ENCODE results near the gene PPP2R3A. TPM values are rescaled to one million over a fixed set of nuclear protein-coding genes. Genes with fewer than 3 reads are reported as not detected.
"Not testable (repeated sequence)": the region's sequence is repeated elsewhere in the genome, so short reads cannot be mapped to it uniquely, and the experiment has no call there.

The PPP2R3A gene
- total and polyA plus RNA-seq, 5 experiments from 2014 or later: 0.35 to 1.1 (median 0.56) TPM

GRCh38 chr3:135935171-135935570 is 30.4 kb upstream of the PPP2R3A start:
- POLR2A ChIA-PET, DNase-seq, H3K27ac Mint-ChIP-seq, H3K27me3 Mint-ChIP-seq, H3K4me1 Mint-ChIP-seq, ATAC-seq, H3K4me3 Mint-ChIP-seq: not testable (repeated sequence)
- peaks cover 6 to 42% (median 13%) of the 10 kb centered on the region in 9 donors for H3K9me3 Mint-ChIP-seq
- peaks cover 0 to 18% (median 0%) of the 10 kb centered on the region in 3 donors for H3K36me3 Mint-ChIP-seq

GRCh38 chr3:135937766-135938165 is 27.8 kb upstream of the PPP2R3A start:
- H3K4me1 Mint-ChIP-seq, ATAC-seq, POLR2A ChIA-PET, H3K4me3 Mint-ChIP-seq, DNase-seq, H3K27ac Mint-ChIP-seq: not testable (repeated sequence)
- peaks cover 0 to 21% (median 0%) of the 10 kb centered on the region in 3 donors for H3K36me3 Mint-ChIP-seq
- peaks cover 6 to 44% (median 15%) of the 10 kb centered on the region in 9 donors for H3K9me3 Mint-ChIP-seq
- H3K27me3 Mint-ChIP-seq: peaks cover 0 to 16% (median 3%) of the 10 kb centered on the region in 5 donors

- no peak overlapping the region for H3K4me3 Mint-ChIP-seq
- H3K27me3 Mint-ChIP-seq: peaks cover 6 to 42% (median 16%) of the 10 kb centered on the region in 5 donors
- H3K4me1 Mint-ChIP-seq: no peaks in the 10 kb centered on the region
- DNase-seq (no peak), ATAC-seq (no peak)
- POLR2A ChIA-PET: no interaction called here
- H3K27ac Mint-ChIP-seq: no peak overlapping the region
- peaks cover 0 to 14% (median 4%) of the 10 kb centered on the region in 9 donors for H3K9me3 Mint-ChIP-seq
- peaks cover 0 to 13% (median 0%) of the 10 kb centered on the region in 3 donors for H3K36me3 Mint-ChIP-seq
These were observed 20.7 kb upstream of the PPP2R3A start for GRCh38 chr3:135944831-135945230.

- Mint-ChIP-seq H3K4me1 (no peaks in the 10 kb centered on the region), H3K9me3 (peaks cover 0 to 19% (median 12%) of the 10 kb centered on the region in 9 donors), H3K36me3 (peaks cover 0 to 5% (median 0%) of the 10 kb centered on the region in 3 donors), H3K4me3 (no peak overlapping the region), H3K27ac (no peak overlapping the region), H3K27me3 (peaks cover 0 to 17% (median 12%) of the 10 kb centered on the region in 5 donors)
- no peak for ATAC-seq
- POLR2A ChIA-PET: no interaction called here
- DNase-seq: no peak
These were observed 14.6 kb upstream of the PPP2R3A start for GRCh38 chr3:135950941-135951340.

- H3K4me1 Mint-ChIP-seq: peaks cover 0 to 13% (median 8%) of the 10 kb centered on the region in 4 donors
- peaks cover 0 to 31% (median 25%) of the 10 kb centered on the region in 9 donors for H3K9me3 Mint-ChIP-seq
- H3K36me3 Mint-ChIP-seq: peaks cover 0 to 13% (median 0%) of the 10 kb centered on the region in 3 donors
- ATAC-seq (no peak), DNase-seq (peak in 1 of 10 donors; percentile 1)
- POLR2A ChIA-PET: no interaction called here
- H3K4me3 Mint-ChIP-seq: peak overlapping the region; percentile 64 to 88 (median 81)
- peak overlapping the region in 2 of 10 donors; percentile 48 to 78 for H3K27ac Mint-ChIP-seq
- peaks cover 8 to 30% (median 14%) of the 10 kb centered on the region in 5 donors for H3K27me3 Mint-ChIP-seq
These were observed 1.2 kb upstream of the PPP2R3A start for GRCh38 chr3:135964160-135964955.

GRCh38 chr3:135965129-135965505 is 411 bp upstream of the PPP2R3A start:
- ATAC-seq (peak in 1 of 2 donors; percentile 2), DNase-seq (no peak)
- peaks cover 12 to 30% (median 18%) of the 10 kb centered on the region in 5 donors for H3K27me3 Mint-ChIP-seq
- peaks cover 0 to 13% (median 9%) of the 10 kb centered on the region in 4 donors for H3K4me1 Mint-ChIP-seq
- H3K36me3 Mint-ChIP-seq: peaks cover 0 to 10% (median 0%) of the 10 kb centered on the region in 3 donors
- peaks cover 0 to 23% (median 17%) of the 10 kb centered on the region in 9 donors for H3K9me3 Mint-ChIP-seq
- peak overlapping the region; percentile 64 to 88 (median 81) for H3K4me3 Mint-ChIP-seq
- H3K27ac Mint-ChIP-seq: peak overlapping the region; percentile 31 to 86 (median 68)
- POLR2A ChIA-PET: no interaction called here

- peaks cover 0 to 14% (median 8%) of the 10 kb centered on the region in 9 donors for H3K9me3 Mint-ChIP-seq
- ATAC-seq: no peak
- peaks cover 12 to 32% (median 22%) of the 10 kb centered on the region in 5 donors for H3K27me3 Mint-ChIP-seq
- POLR2A ChIA-PET: no interaction called here
- peaks cover 0 to 14% (median 12%) of the 10 kb centered on the region in 4 donors for H3K4me1 Mint-ChIP-seq
- peak overlapping the region in 3 of 10 donors; percentile 5 to 66 (median 22) for H3K27ac Mint-ChIP-seq
- H3K4me3 Mint-ChIP-seq: peak overlapping the region; percentile 65 to 88 (median 83)
- H3K36me3 Mint-ChIP-seq: peaks cover 0 to 5% (median 0%) of the 10 kb centered on the region in 3 donors
- DNase-seq: no peak
These were observed 888 bp downstream of the PPP2R3A start for GRCh38 chr3:135966271-135966961.

GRCh38 chr3:135966962-135967274 is 1.4 kb downstream of the PPP2R3A start:
- Mint-ChIP-seq H3K9me3 (peaks cover 0 to 10% (median 5%) of the 10 kb centered on the region in 9 donors), H3K27me3 (peaks cover 12 to 32% (median 22%) of the 10 kb centered on the region in 5 donors), H3K4me1 (peaks cover 0 to 14% (median 12%) of the 10 kb centered on the region in 4 donors), H3K4me3 (peak overlapping the region; percentile 60 to 87 (median 83)), H3K36me3 (peaks cover 0 to 4% (median 0%) of the 10 kb centered on the region in 3 donors), H3K27ac (no peak overlapping the region)
- POLR2A ChIA-PET: no interaction called here
- no peak for ATAC-seq
- DNase-seq: no peak

GRCh38 chr3:135967867-135968266 is 2.3 kb downstream of the PPP2R3A start:
- H3K4me1 Mint-ChIP-seq: peaks cover 0 to 14% (median 12%) of the 10 kb centered on the region in 4 donors
- no peaks in the 10 kb centered on the region for H3K36me3 Mint-ChIP-seq
- H3K27ac Mint-ChIP-seq: no peak overlapping the region
- ATAC-seq (no peak), DNase-seq (no peak)
- POLR2A ChIA-PET: no interaction called here
- H3K9me3 Mint-ChIP-seq: peaks cover 0 to 3% (median 0%) of the 10 kb centered on the region in 9 donors
- H3K4me3 Mint-ChIP-seq: peak overlapping the region in 2 of 10 donors; percentile 31 to 77
- H3K27me3 Mint-ChIP-seq: peaks cover 14 to 32% (median 23%) of the 10 kb centered on the region in 5 donors

- Mint-ChIP-seq H3K4me1 (peaks cover 2 to 9% (median 6%) of the 10 kb centered on the region in 4 donors), H3K27ac (no peak overlapping the region), H3K9me3 (peaks cover 0 to 3% (median 0%) of the 10 kb centered on the region in 9 donors), H3K27me3 (peaks cover 21 to 34% (median 31%) of the 10 kb centered on the region in 5 donors), H3K36me3 (no peaks in the 10 kb centered on the region), H3K4me3 (no peak overlapping the region)
- POLR2A ChIA-PET: no interaction called here
- DNase-seq (no peak), ATAC-seq (no peak)
These were observed 5.1 kb downstream of the PPP2R3A start for GRCh38 chr3:135970506-135971116.

- H3K9me3 Mint-ChIP-seq: peaks cover 0 to 3% (median 0%) of the 10 kb centered on the region in 9 donors
- DNase-seq: no peak
- H3K27ac Mint-ChIP-seq: no peak overlapping the region
- POLR2A ChIA-PET: no interaction called here
- H3K4me3 Mint-ChIP-seq: no peak overlapping the region
- H3K36me3 Mint-ChIP-seq: no peaks in the 10 kb centered on the region
- no peak for ATAC-seq
- H3K4me1 Mint-ChIP-seq: peaks cover 0 to 9% (median 1%) of the 10 kb centered on the region in 4 donors
- H3K27me3 Mint-ChIP-seq: peaks cover 13 to 31% (median 20%) of the 10 kb centered on the region in 5 donors
These were observed 8.3 kb downstream of the PPP2R3A start for GRCh38 chr3:135973841-135974240.

GRCh38 chr3:135975053-135975452 is 9.5 kb downstream of the PPP2R3A start:
- ATAC-seq (no peak), DNase-seq (no peak)
- Mint-ChIP-seq H3K4me3 (no peak overlapping the region), H3K27me3 (peaks cover 8 to 22% (median 9%) of the 10 kb centered on the region in 5 donors), H3K4me1 (peaks cover 0 to 6% (median 1%) of the 10 kb centered on the region in 4 donors), H3K9me3 (peaks cover 0 to 3% (median 0%) of the 10 kb centered on the region in 9 donors), H3K36me3 (no peaks in the 10 kb centered on the region), H3K27ac (no peak overlapping the region)
- POLR2A ChIA-PET: no interaction called here

Measured in naive thymus-derived CD8-positive, alpha-beta T cell (primary cell).